Nephron (organoid): ENCODE data around the gene SLC27A2.
"Not testable (repeated sequence)": the region's sequence is repeated elsewhere in the genome, so short reads cannot be mapped to it uniquely, and the experiment has no call there.

Experiments
- H3K27ac Mint-ChIP-seq, 3 experiments: 2 replicates each; pipeline ENCODE4 v1.8.0; 2020; ENCODE audit warnings: mixed read lengths in 3 of 3, mild to moderate bottlenecking in 2 of 3, moderate library complexity in 1 of 3
- H3K27me3 Mint-ChIP-seq: 2 replicates; pipeline ENCODE4 v1.8.0; 2021; ENCODE audit warnings: low read depth, mild to moderate bottlenecking, moderate library complexity, mixed read lengths
- H3K36me3 Mint-ChIP-seq: 2 replicates; pipeline ENCODE4 v1.8.0; 2020; ENCODE audit warnings: low read depth, mixed read lengths
- H3K4me1 Mint-ChIP-seq: 2 replicates; pipeline ENCODE4 v1.8.0; 2020; ENCODE audit warnings: mixed read lengths
- H3K4me3 Mint-ChIP-seq, 3 experiments: 2 replicates each; pipeline ENCODE4 v1.8.0; 2020; ENCODE audit warnings: mild to moderate bottlenecking in 3 of 3, mixed read lengths in 3 of 3, moderate library complexity in 2 of 3
- H3K9me3 Mint-ChIP-seq: 2 replicates; pipeline ENCODE4 v1.8.0; 2020; ENCODE audit warnings: mixed read lengths
- TF ChIP-seq, protein P1 (sequence below), 3 experiments: fragments of 200-600 bp; sonication (generic); IDR thresholded peaks; one replicate each; pipeline ENCODE4 v1.5.0; 2021; ENCODE audit warnings: antibody characterized with exemption in 3 of 3; ENCODE audit not compliant: unreplicated experiment in 3 of 3

Gene SLC27A2

DNA sequence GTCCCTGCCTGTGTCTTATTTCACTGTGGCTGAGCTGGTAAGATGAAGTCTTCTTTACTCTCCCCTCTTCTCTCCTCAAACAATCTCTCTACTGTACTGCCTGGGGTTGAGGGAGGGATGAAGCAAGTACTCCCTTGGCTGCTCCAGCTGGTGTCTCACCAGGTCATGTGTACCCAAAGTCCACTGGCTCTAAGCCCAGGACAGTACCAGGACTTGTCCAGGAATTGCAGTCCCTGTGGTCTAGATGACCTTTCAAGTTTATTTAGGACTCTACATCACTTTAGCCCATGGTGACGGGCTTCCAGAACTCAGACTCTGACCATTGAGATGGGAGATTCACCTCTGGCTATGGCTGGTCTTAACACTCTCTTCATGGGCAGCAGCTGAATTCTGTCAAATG, 17.5 kb upstream of the SLC27A2 start:
- H3K36me3 Mint-ChIP-seq: no peaks in the 10 kb centered on the region
- TF ChIP-seq, protein P1, sequence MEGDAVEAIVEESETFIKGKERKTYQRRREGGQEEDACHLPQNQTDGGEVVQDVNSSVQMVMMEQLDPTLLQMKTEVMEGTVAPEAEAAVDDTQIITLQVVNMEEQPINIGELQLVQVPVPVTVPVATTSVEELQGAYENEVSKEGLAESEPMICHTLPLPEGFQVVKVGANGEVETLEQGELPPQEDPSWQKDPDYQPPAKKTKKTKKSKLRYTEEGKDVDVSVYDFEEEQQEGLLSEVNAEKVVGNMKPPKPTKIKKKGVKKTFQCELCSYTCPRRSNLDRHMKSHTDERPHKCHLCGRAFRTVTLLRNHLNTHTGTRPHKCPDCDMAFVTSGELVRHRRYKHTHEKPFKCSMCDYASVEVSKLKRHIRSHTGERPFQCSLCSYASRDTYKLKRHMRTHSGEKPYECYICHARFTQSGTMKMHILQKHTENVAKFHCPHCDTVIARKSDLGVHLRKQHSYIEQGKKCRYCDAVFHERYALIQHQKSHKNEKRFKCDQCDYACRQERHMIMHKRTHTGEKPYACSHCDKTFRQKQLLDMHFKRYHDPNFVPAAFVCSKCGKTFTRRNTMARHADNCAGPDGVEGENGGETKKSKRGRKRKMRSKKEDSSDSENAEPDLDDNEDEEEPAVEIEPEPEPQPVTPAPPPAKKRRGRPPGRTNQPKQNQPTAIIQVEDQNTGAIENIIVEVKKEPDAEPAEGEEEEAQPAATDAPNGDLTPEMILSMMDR (IDR thresholded peaks at IDR 0.05; ENCODE audit: unreplicated experiment in 3 of 3): no peak
- H3K27me3 Mint-ChIP-seq: peaks cover 3% of the 10 kb centered on the region
- no peak overlapping the region for H3K4me3 Mint-ChIP-seq
- no peaks in the 10 kb centered on the region for H3K4me1 Mint-ChIP-seq
- peaks cover 22% of the 10 kb centered on the region for H3K9me3 Mint-ChIP-seq
- H3K27ac Mint-ChIP-seq: no peak overlapping the region

DNA sequence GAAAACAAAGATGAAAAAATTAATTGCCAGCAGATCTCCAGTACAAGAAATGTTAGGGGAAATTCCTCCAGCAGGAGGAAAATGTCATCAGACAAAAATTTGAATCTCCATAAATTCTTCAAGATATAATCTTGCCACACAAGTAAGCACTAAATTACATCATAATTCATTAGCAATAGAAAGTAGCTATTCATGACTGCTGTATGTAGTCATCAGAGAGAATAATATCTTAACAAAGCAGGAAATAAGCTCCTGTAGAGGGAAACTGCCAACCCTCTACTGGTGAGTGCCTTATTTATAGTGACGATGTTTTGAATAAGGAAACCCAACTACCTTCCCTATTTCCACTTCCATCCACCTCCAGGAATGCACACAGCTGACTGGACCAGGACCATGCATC, 15.8 kb upstream of the SLC27A2 start:
- Mint-ChIP-seq H3K36me3 (peaks cover 4% of the 10 kb centered on the region), H3K27ac (no peak overlapping the region), H3K4me1 (no peaks in the 10 kb centered on the region), H3K9me3 (peaks cover 20% of the 10 kb centered on the region), H3K4me3 (no peak overlapping the region), H3K27me3 (peaks cover 3% of the 10 kb centered on the region)
- TF ChIP-seq, protein P1 (IDR thresholded peaks at IDR 0.05; ENCODE audit: unreplicated experiment in 3 of 3): no peak

DNA sequence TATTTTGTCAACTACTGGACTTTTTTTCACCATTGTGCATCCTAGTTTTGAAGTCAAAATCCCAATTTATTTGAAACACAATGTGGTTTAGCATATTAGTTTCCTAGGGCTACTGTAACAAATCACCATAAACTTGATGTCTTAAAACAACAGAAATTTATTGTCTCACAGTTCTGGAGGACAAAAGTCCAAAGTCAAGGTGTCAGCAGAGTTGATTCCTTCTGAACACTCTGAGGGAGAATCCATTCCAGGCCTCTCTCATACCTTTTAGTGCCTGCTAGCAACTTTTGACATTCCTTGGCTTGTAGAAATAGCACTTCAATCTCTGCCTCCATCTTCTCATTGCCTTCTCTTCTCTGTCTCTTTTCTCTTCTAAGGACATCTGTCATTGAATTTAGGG, 14.9 kb upstream of the SLC27A2 start:
- Mint-ChIP-seq H3K4me1 (no peaks in the 10 kb centered on the region), H3K27me3 (peaks cover 3% of the 10 kb centered on the region), H3K27ac (no peak overlapping the region), H3K9me3 (peaks cover 23% of the 10 kb centered on the region), H3K4me3 (no peak overlapping the region), H3K36me3 (peaks cover 11% of the 10 kb centered on the region)
- TF ChIP-seq, protein P1 (IDR thresholded peaks at IDR 0.05; ENCODE audit: unreplicated experiment in 3 of 3): no peak

DNA sequence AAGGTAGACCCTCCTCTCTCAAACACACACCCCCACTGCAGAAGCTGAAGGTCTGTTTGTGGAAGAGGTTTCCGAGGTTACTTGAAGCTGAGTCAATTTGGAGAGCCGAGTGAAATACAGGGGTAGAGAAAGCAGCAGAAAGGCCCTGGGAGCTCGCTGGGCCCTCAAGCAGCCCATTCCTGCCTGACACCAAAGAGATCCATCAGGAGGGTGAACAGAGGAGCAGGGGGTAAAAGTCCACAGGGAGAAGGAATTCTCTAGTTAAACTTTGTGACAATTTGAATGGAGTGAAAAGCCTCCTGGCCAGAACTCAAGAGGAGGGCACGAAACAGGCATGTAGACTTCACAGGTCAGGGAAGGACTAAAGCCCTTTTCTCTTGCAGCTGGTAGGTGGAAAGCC, 13.6 kb upstream of the SLC27A2 start:
- H3K4me1 Mint-ChIP-seq: no peaks in the 10 kb centered on the region
- peaks cover 11% of the 10 kb centered on the region for H3K36me3 Mint-ChIP-seq
- peaks cover 21% of the 10 kb centered on the region for H3K9me3 Mint-ChIP-seq
- peak overlapping the region in 1 of 3 experiments; percentile 73 for H3K27ac Mint-ChIP-seq
- H3K27me3 Mint-ChIP-seq: peaks cover 3% of the 10 kb centered on the region
- TF ChIP-seq, protein P1 (IDR thresholded peaks at IDR 0.05; ENCODE audit: unreplicated experiment in 3 of 3): no peak
- no peak overlapping the region for H3K4me3 Mint-ChIP-seq

DNA sequence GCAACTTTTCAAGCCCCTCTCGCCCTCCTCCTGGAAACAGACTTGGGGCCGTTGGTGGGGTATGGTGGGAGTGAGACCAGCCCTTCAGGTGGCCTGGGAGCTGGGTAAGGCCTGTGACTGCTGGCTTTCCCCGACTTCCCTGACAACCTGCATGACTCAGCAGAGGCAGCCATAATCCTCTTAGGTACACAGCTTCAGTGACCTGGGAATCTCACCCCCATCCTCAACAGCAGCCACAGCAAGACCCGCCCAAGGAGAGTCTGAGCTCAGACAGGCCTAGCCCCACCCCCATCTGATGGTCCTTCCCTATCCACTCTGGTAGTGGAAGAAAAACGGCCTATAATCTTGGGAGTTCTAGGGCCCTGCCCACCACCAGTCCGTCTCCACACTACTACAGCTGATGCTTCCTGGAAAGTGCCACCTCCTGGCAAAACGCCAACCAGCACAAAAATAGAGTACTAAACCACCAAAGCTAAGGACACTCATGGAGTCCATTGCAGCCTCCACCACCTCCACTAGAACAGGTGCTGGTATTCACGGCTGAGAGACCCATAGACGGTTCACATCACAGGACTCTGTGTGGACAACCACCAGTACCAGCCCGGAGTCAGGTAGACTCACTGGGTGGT, 13.1 kb upstream of the SLC27A2 start:
- Mint-ChIP-seq H3K27me3 (peaks cover 3% of the 10 kb centered on the region), H3K4me1 (no peaks in the 10 kb centered on the region), H3K9me3 (peaks cover 25% of the 10 kb centered on the region), H3K4me3 (no peak overlapping the region), H3K36me3 (peaks cover 14% of the 10 kb centered on the region), H3K27ac (peak overlapping the region in 1 of 3 experiments; percentile 73)
- TF ChIP-seq, protein P1 (IDR thresholded peaks at IDR 0.05; ENCODE audit: unreplicated experiment in 3 of 3): no peak

DNA sequence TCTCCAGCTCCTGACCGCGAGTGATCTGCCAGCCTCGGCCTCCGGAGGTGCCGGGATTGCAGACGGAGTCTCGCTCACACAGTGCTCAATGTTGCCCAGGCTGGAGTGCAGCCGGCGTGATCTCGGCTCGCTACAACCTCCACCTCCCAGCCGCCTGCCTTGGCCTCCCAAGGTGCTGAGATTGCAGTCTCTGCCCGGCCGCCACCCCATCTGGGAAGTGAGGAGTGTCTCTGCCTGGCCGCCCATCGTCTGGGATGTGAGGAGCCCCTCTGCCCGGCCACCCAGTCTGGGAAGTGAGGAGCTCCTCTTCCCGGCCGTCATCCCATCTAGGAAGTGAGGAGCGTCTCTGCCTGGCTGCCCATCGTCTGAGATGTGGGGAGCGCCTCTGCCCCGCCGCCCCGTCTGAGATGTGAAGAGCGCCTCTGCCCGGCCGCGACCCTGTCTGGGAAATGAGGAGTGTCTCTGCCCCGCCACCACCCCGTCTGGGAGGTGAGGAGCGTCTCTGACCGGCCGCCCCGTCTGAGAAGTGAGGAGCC, 9.6 kb upstream of the SLC27A2 start:
- Mint-ChIP-seq H3K9me3 (peaks cover 34% of the 10 kb centered on the region), H3K36me3 (peaks cover 14% of the 10 kb centered on the region)
- not testable (repeated sequence) for H3K4me1 Mint-ChIP-seq, H3K27ac Mint-ChIP-seq, H3K4me3 Mint-ChIP-seq, H3K27me3 Mint-ChIP-seq
